GM19023 (cell line): ENCODE measurements around the gene CHP2.

ENCODE experiments used
- ATAC-seq: cut with Tn5 transposase; IDR thresholded peaks from one replicate; pipeline ENCODE4 v1.9.1; 2021; ENCODE audit warnings: mild to moderate bottlenecking, moderate library complexity; ENCODE audit not compliant: unreplicated experiment

The CHP2 gene

DNA sequence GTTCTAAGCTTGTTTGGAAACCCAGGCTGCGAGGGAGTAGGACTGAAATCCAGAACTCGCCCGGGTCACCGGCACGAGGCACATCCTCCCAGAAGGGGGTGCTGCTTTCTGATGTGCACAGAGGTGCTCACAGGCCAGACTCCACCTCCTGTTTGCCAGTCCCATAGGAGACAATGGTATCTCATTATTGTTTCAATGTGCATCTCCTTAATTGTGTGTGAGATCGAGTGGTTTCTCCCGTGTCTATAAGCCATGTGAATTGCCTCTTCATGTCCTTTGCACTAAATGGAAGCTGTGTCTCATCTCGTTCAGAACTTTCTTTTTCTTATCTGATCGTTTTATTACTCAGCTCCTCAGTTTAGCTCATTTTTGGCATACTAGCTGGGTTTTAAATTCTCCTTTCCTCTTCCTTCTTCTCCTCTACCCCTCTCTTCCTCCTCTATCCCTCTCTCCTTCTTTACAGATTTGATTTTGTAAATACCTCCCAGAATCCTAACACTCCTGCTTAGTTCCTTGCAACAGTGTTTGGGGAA, 48.8 kb downstream of the CHP2 start:
- ATAC-seq = no peak

DNA sequence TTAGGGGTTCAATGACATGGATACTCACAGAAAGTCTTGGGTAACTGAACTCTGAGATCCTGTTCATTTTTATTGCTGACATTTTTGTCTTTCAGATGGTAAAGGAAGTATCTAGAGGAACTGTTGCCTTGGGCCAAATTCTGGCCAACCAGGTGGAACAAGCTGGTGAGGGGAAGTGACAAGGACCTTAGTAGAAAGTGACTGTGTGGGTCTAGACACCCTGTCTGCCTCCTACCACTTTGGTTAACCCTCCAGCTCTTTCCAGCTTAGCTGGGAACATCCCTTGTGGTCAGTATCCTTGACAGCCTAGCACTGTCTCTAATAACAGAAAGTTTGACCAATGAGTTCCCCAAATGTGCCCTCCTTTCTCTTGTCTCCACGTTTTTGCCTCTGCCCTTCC, 52.2 kb downstream of the CHP2 start:
- ATAC-seq = no peak
